GM12878 (cell line): ENCODE measurements around the gene HCRT. TPM values are rescaled to one million over a fixed set of nuclear protein-coding genes. Genes with fewer than 3 reads are reported as not detected.

Experiments
- ATAC-seq: fragments of 200-7000 bp; cut with Tn5 transposase; 3 replicates; pipeline ENCODE4 v1.9.1; 2020; ENCODE audit warnings: mild to moderate bottlenecking, moderate library complexity
- BruUV-seq: library from RNA; stranded (reverse); fragments of 400-500 nt; replicated peaks from 2 replicates; lab custom pipeline; 2021; lab: Mats Ljungman, UMichigan
- CTCF ChIA-PET: fragments of 300-600 bp; sonication (Branson Sonifier 250); formaldehyde crosslinking; extraction: SDS; loops from one replicate; lab custom pipeline; 2021; ENCODE audit warnings: inconsistent platforms; lab: Yijun Ruan, JAX
- POLR2A ChIA-PET: fragments of 350-600 bp; formaldehyde crosslinking; extraction: SDS; loops from one replicate; lab custom pipeline; 2021; ENCODE audit warnings: inconsistent platforms; lab: Charles Lee
- RAD21 ChIA-PET: fragments of 300-600 bp; sonication (Branson Sonifier 250); formaldehyde crosslinking; loops from one replicate; lab custom pipeline; 2023; ENCODE audit warnings: antibody characterized with exemption; ENCODE audit not compliant: unreplicated experiment; lab: Charles Lee
- SMC1A ChIA-PET: fragments of 300-600 bp; sonication (Branson Sonifier 250); formaldehyde crosslinking; loops from one replicate; lab custom pipeline; 2023; ENCODE audit not compliant: unreplicated experiment, uncharacterized antibody; lab: Charles Lee
- DNase-seq: peaks from one replicate; pipeline ENCODE4 v3.0.0-alpha.2; 2011; ENCODE audit warnings: low read depth, low spot score
- FAIRE-seq: peaks from 3 replicates; lab custom pipeline; 2011; peaks lifted over from hg19 to GRCh38; lab: Jason Lieb, UNC
- H2AFZ ChIP-seq: 2 replicates; pipeline ENCODE4 v1.6.0; 2011; ENCODE audit warnings: low read depth, low read length, control low read depth; ENCODE audit not compliant: control insufficient read depth
- H3K27ac ChIP-seq: 2 replicates; pipeline ENCODE4 v1.5.1; 2011; ENCODE audit warnings: control low read depth; ENCODE audit not compliant: control insufficient read depth, insufficient read depth
- H3K27me3 ChIP-seq, 2 experiments: replicated peaks in 1 of 2; 2 replicates each; pipeline versions ENCODE4 v1.6.0 to v1.6.1; 2011; ENCODE audit warnings: low read length in 1 of 2; ENCODE audit not compliant: control insufficient read depth in 2 of 2, insufficient read depth in 2 of 2
- H3K36me3 ChIP-seq, 2 experiments: 2 replicates each; pipeline ENCODE4 v1.5.1; 2011; ENCODE audit warnings: low read length in 1 of 2; ENCODE audit not compliant: control insufficient read depth in 2 of 2, insufficient read depth in 2 of 2
- H3K4me1 ChIP-seq: 2 replicates; pipeline ENCODE4 v1.6.1; 2011; ENCODE audit warnings: mild to moderate bottlenecking, low read length, moderate library complexity, mixed read lengths; ENCODE audit not compliant: control insufficient read depth, insufficient read depth
- H3K4me2 ChIP-seq: 2 replicates; pipeline ENCODE4 v1.6.0; 2011; ENCODE audit warnings: control low read depth; ENCODE audit not compliant: control insufficient read depth, insufficient read depth
- H3K4me3 ChIP-seq: fragments of 200-600 bp; sonication (generic); 2 replicates; pipeline ENCODE4 v1.5.1; 2016
- H3K79me2 ChIP-seq: 2 replicates; pipeline ENCODE4 v1.6.0; 2011; ENCODE audit warnings: low read length; ENCODE audit not compliant: control insufficient read depth, insufficient read depth
- H3K9ac ChIP-seq: 2 replicates; pipeline ENCODE4 v1.8.0; 2011; ENCODE audit warnings: low read length, control low read depth, mixed read lengths; ENCODE audit not compliant: control insufficient read depth, insufficient read depth
- H3K9me3 ChIP-seq: replicated peaks from 3 replicates; pipeline ENCODE4 v1.5.1; 2011; ENCODE audit warnings: mild to moderate bottlenecking, low read length; ENCODE audit not compliant: control insufficient read depth, insufficient read depth
- H4K20me1 ChIP-seq: 2 replicates; pipeline ENCODE4 v1.6.0; 2011; ENCODE audit not compliant: control insufficient read depth, insufficient read depth
- CHD2 ChIP-seq: IDR thresholded peaks from 2 replicates; pipeline ENCODE4 v1.6.1; 2011; ENCODE audit warnings: low read depth, low read length, improper control_type of control experiment, borderline replicate concordance
- EGR1 ChIP-seq, 2 experiments: IDR thresholded peaks; 1 replicate in 1 of 2; 2 replicates in 1 of 2; pipeline ENCODE4 v1.6.1; 2011 to 2012; ENCODE audit warnings: low read depth in 2 of 2, low read length in 2 of 2, borderline replicate concordance in 1 of 2, mild to moderate bottlenecking in 1 of 2, moderate library complexity in 1 of 2
- FOXK2 ChIP-seq: fragments of 450-650 bp; IDR thresholded peaks from 2 replicates; pipeline ENCODE4 v1.6.1; 2017; ENCODE audit warnings: mild to moderate bottlenecking, moderate library complexity
- FOXM1 ChIP-seq: IDR thresholded peaks from 2 replicates; pipeline ENCODE4 v1.6.1; 2012; ENCODE audit warnings: low read depth, mild to moderate bottlenecking, inconsistent platforms, low read length, moderate library complexity
- HCFC1 ChIP-seq: fragments of 150-350 bp; IDR thresholded peaks from 2 replicates; pipeline ENCODE4 v1.6.1; 2014; ENCODE audit warnings: low read length
- IRF4 ChIP-seq: IDR thresholded peaks from 2 replicates; pipeline ENCODE4 v1.6.1; 2011; ENCODE audit warnings: low read depth, low read length
- KAT2A ChIP-seq: conservative IDR thresholded peaks from 2 replicates; pipeline ENCODE4 v1.6.1; 2011; ENCODE audit warnings: low read depth, low read length; ENCODE audit not compliant: control insufficient read depth
- NRF1 ChIP-seq: conservative IDR thresholded peaks from 2 replicates; pipeline ENCODE4 v1.6.1; 2011; ENCODE audit warnings: mild to moderate bottlenecking, low read depth, low read length, improper control_type of control experiment
- PAX5 ChIP-seq: IDR thresholded peaks from 2 replicates; pipeline ENCODE4 v1.6.1; 2011; ENCODE audit warnings: low read depth, low read length, borderline replicate concordance
- RCOR1 ChIP-seq: conservative IDR thresholded peaks from 2 replicates; pipeline ENCODE4 v1.6.1; 2012; ENCODE audit warnings: low read depth, low read length, improper control_type of control experiment
- SIX5 ChIP-seq: IDR thresholded peaks from 2 replicates; pipeline ENCODE4 v1.6.1; 2011; ENCODE audit warnings: mild to moderate bottlenecking, low read depth, low read length, moderate library complexity; ENCODE audit not compliant: severe bottlenecking
- TAF1 ChIP-seq: IDR thresholded peaks from 2 replicates; pipeline ENCODE4 v1.6.1; 2011; ENCODE audit warnings: mild to moderate bottlenecking, low read depth, low read length, borderline replicate concordance
- ZNF217 ChIP-seq: fragments of 450-650 bp; IDR thresholded peaks from 2 replicates; pipeline ENCODE4 v1.6.1; 2017; ENCODE audit warnings: antibody characterized with exemption, mild to moderate bottlenecking
- ZNF24 ChIP-seq: fragments of 450-650 bp; IDR thresholded peaks from 2 replicates; pipeline ENCODE4 v1.6.1; 2017; ENCODE audit warnings: antibody characterized with exemption, mild to moderate bottlenecking
- WGBS: methylation state at CpG from one replicate; pipeline ENCODE4 v1.1.6; 2016; ENCODE audit warnings: low lambda C conversion rate; ENCODE audit not compliant: insufficient replicate concordance, insufficient coverage; ENCODE audit errors: missing lambda C conversion rate; 5-methylcytosine and 5-hydroxymethylcytosine counted together
- in situ Hi-C: fragments of 300-500 bp; cut with MboI; formaldehyde crosslinking; loops from 9 replicates; pipeline ENCODE4 v1.14.3; 2018; ENCODE audit warnings: mixed read lengths
- intact Hi-C: fragments of 100-400 bp; cut with micrococcal nuclease; formaldehyde crosslinking; loops from one replicate; pipeline ENCODE4 v1.14.2; 2022; ENCODE audit not compliant: unreplicated experiment
- polyA plus RNA-seq, 11 experiments: library from polyadenylated mRNA; depleted of rRNA in 4 of 11; unstranded in 6 of 11; stranded (reverse) in 5 of 11; fragments of >200 nt; fragmentation: Nextera tagmentation in 4 of 11; fragmentation: Illumina TruSeq in 1 of 11; extraction: Ambion mirVana in 4 of 11; extraction: Trizol in 1 of 11; gene quantifications; 1 replicate in 1 of 11; 2 replicates in 10 of 11; pipeline versions ENCODE4 v1.2.1 to v1.2.3, GENCODE V29; 2011 to 2016; ENCODE audit warnings: inconsistent platforms in 2 of 11, missing spikeins in 2 of 11, low read depth in 1 of 11
- total RNA-seq, 4 experiments: library from RNA; depleted of rRNA in 3 of 4; stranded (reverse); fragments of >200 nt in 3 of 4; fragmentation: Illumina TruSeq in 1 of 4; extraction: Trizol in 1 of 4; gene quantifications; 2 replicates each; pipeline versions ENCODE4 v1.2.1 to v1.2.3, GENCODE V29; 2013 to 2021
- TF ChIP-seq, protein P1 (sequence below): fragments of 450-650 bp; IDR thresholded peaks from 2 replicates; pipeline ENCODE4 v1.6.1; 2018; ENCODE audit warnings: borderline replicate concordance, mild to moderate bottlenecking; ENCODE audit not compliant: partially characterized antibody

HCRT gene
- total and polyA plus RNA-seq, 10 of the 15 experiments (the other 5 are each of a cell fraction or from before 2014, with no cell fraction given), result 0.41 TPM; not detected in 9

DNA sequence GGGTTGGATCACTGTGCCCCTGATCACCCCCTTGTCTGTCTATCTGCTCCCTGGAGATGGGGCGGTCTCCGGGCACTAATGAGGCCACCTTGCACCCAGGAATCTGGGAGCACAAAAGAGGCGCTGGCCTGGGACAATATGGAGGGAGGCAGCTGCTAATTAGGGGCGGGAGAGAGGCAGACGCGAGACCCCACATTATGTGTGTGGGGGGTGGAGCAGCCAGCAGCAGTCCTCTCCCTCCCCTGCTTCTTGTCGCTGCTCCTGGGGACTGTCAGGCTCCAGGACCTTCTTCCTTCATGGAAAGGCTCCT, 324 bp upstream of the HCRT start:
- RAD21 ChIA-PET, result interaction anchor here (0.5 to 2.5 kb wide), 2 partner anchors 9 to 38 kb away, joined by 3 to 9 read pairs; partner anchors contain the start of gene GHDC
- SMC1A ChIA-PET, result interaction anchor here (0.6 to 2.2 kb wide), 3 partner anchors 8 to 221 kb away, joined by 3 to 13 read pairs (median 5); partner anchors contain the start of gene GHDC
- no peaks in the 10 kb centered on the region for H3K79me2 ChIP-seq
- TF ChIP-seq KAT2A (no peak), SIX5 (no peak), FOXM1 (no peak), EGR1 (IDR thresholded peaks at IDR 0.05; ENCODE audit: borderline replicate concordance in 1 of 2, low read depth in 2 of 2, low read length in 2 of 2) (no peak), IRF4 (no peak), HCFC1 (no peak), FOXK2 (no peak), ZNF217 (no peak), CHD2 (no peak), ZNF24 (no peak), TAF1 (no peak), NRF1 (no peak), RCOR1 (no peak), PAX5 (no peak)
- TF ChIP-seq, protein P1, sequence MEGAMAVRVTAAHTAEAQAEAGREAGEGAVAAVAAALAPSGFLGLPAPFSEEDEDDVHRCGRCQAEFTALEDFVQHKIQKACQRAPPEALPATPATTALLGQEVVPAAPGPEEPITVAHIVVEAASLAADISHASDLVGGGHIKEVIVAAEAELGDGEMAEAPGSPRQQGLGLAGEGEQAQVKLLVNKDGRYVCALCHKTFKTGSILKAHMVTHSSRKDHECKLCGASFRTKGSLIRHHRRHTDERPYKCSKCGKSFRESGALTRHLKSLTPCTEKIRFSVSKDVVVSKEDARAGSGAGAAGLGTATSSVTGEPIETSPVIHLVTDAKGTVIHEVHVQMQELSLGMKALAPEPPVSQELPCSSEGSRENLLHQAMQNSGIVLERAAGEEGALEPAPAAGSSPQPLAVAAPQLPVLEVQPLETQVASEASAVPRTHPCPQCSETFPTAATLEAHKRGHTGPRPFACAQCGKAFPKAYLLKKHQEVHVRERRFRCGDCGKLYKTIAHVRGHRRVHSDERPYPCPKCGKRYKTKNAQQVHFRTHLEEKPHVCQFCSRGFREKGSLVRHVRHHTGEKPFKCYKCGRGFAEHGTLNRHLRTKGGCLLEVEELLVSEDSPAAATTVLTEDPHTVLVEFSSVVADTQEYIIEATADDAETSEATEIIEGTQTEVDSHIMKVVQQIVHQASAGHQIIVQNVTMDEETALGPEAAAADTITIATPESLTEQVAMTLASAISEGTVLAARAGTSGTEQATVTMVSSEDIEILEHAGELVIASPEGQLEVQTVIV, result no peak
- intact Hi-C loops, result loop anchor here (10.0 kb wide), 1 partner anchor 219 kb away; no protein-coding TSS in a partner anchor
- ATAC-seq (no peak), FAIRE-seq (no peak), DNase-seq (no peak)
- no peaks in the 10 kb centered on the region for H3K9me3 ChIP-seq
- H3K27ac ChIP-seq, result no peak overlapping the region
- 92% methylated on average over 7 of the region's 7 CpGs for WGBS
- H3K27me3 ChIP-seq, result no peaks in the 10 kb centered on the region
- no peak overlapping the region for H2AFZ ChIP-seq
- BruUV-seq, result no TSS peak
- no peak overlapping the region for H3K4me3 ChIP-seq
- H3K36me3 ChIP-seq, result no peaks in the 10 kb centered on the region
- POLR2A ChIA-PET, result no interaction called here
- H4K20me1 ChIP-seq, result no peaks in the 10 kb centered on the region
- no peak overlapping the region for H3K4me2 ChIP-seq
- in situ Hi-C loops, result no loop called here
- no peak overlapping the region for H3K9ac ChIP-seq
- CTCF ChIA-PET, result interaction anchor here (0.8 to 3.7 kb wide), 10 partner anchors 9 to 223 kb away, joined by 3 to 17 read pairs (median 4); partner anchors contain the start of gene GHDC
- H3K4me1 ChIP-seq, result peaks cover 19% of the 10 kb centered on the region
